Activated CD4-positive, CD25-positive, alpha-beta regulatory T cell treated with anti-CD3 and anti-CD28 coated beads, Interleukin-2, amount 50 U/mL, for 24 hours (primary cell): Measurements from ENCODE around the gene PIGH.
"Not testable (repeated sequence)": the region's sequence is repeated elsewhere in the genome, so short reads cannot be mapped to it uniquely, and the experiment has no call there.

Source experiments
- ATAC-seq, 2 donors: fragments of 150-1000 bp; cut with Tn5 transposase; one replicate each; pipeline ENCODE4 v1.10.0; 2021; ENCODE audit warnings: mild to moderate bottlenecking in 1 of 2, moderate library complexity in 1 of 2

PIGH gene

GRCh38 chr14:67609642-67610310, 9.7 kb upstream of the PIGH start:
- ATAC-seq: no peak

- no peak for ATAC-seq
These were observed 7.6 kb upstream of the PIGH start for GRCh38 chr14:67607646-67608045.

GRCh38 chr14:67602995-67603545, 3.0 kb upstream of the PIGH start:
- ATAC-seq: no peak

- ATAC-seq: no peak
These were observed 2.0 kb upstream of the PIGH start for GRCh38 chr14:67602076-67602475.

- not testable (repeated sequence) for ATAC-seq
These were observed 500 bp upstream of the PIGH start for GRCh38 chr14:67600562-67600974.

GRCh38 chr14:67595392-67595791, 4.7 kb downstream of the PIGH start:
- no peak for ATAC-seq

GRCh38 chr14:67593650-67594049, 6.4 kb downstream of the PIGH start:
- ATAC-seq: not testable (repeated sequence)

GRCh38 chr14:67589204-67589770, 10.8 kb downstream of the PIGH start:
- no peak for ATAC-seq

GRCh38 chr14:67586369-67586768, 13.7 kb downstream of the PIGH start:
- no peak for ATAC-seq

GRCh38 chr14:67584978-67585377, 15.1 kb downstream of the PIGH start:
- no peak for ATAC-seq

- peak in 1 of 2 donors; percentile 65 for ATAC-seq
These were observed 16.1 kb downstream of the PIGH start for GRCh38 chr14:67583711-67584644.

GRCh38 chr14:67582061-67582460, 18.0 kb downstream of the PIGH start:
- ATAC-seq: no peak

- no peak for ATAC-seq
These were observed 18.4 kb downstream of the PIGH start for GRCh38 chr14:67581643-67582042.

GRCh38 chr14:67580336-67581171, 19.5 kb downstream of the PIGH start:
- ATAC-seq: no peak

GRCh38 chr14:67579636-67580035, 20.4 kb downstream of the PIGH start:
- ATAC-seq: no peak

GRCh38 chr14:67579040-67579439, 21.0 kb downstream of the PIGH start:
- ATAC-seq: no peak

GRCh38 chr14:67577909-67578749, 21.9 kb downstream of the PIGH start:
- ATAC-seq: no peak

GRCh38 chr14:67577181-67577808, 22.8 kb downstream of the PIGH start:
- no peak for ATAC-seq

GRCh38 chr14:67576216-67576955, 23.7 kb downstream of the PIGH start:
- no peak for ATAC-seq

- no peak for ATAC-seq
These were observed 24.4 kb downstream of the PIGH start for GRCh38 chr14:67575684-67576083.
